NCI-H1048 (cell line): ENCODE results near the gene KCNC2.

ENCODE experiments used
- DNase-seq: peaks from one replicate; lab custom pipeline; 2025; lab: John Stamatoyannopoulos, UW

KCNC2 gene

GRCh38 chr12:75058228-75058627, 151.4 kb downstream of the KCNC2 start:
- DNase-seq = no peak

- no peak for DNase-seq
Observed at GRCh38 chr12:75048767-75049166, 160.9 kb downstream of the KCNC2 start.

- DNase-seq = no peak
Observed at GRCh38 chr12:75047885-75048525, 161.6 kb downstream of the KCNC2 start.

DNA sequence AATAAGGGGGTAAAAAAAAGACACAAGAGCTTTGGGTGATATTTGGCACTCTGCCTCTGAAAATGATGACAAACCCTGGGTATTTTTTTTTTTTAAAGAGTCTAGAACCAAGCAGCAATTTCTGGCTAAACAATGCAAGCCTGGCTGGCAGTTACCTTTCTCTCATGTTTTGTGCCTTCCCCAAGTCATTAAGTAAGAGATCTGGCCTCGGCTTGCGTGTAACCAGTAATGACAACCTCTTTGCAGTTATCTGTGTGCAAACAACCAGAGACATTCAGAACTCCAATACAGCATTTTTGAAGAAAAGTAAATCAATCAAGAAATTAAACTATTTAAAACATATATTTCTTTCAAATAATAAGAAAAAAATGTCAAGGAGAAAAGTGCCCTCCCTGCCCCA, 167.5 kb downstream of the KCNC2 start:
- DNase-seq = no peak

DNA sequence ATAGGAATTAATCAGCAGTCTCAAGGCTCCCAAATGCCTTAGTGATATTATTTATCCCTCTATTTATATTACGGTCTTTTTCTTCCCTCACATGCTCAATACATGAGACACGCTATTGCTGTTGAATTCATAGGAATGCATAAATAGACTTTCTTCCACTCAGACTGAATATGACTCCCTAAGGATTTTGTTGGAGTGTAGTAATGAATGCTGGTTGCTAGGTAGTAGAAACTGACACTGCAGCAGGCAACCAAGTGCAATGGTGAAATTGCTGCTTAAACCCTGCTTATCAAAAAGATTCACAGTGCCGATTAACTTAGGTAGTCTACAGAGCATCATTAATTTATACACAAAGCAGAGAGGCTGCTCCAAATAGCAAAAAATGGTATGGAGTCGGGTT, 168.2 kb downstream of the KCNC2 start:
- no peak for DNase-seq

- no peak for DNase-seq
Observed at GRCh38 chr12:75020068-75020557, 189.5 kb downstream of the KCNC2 start.

DNA sequence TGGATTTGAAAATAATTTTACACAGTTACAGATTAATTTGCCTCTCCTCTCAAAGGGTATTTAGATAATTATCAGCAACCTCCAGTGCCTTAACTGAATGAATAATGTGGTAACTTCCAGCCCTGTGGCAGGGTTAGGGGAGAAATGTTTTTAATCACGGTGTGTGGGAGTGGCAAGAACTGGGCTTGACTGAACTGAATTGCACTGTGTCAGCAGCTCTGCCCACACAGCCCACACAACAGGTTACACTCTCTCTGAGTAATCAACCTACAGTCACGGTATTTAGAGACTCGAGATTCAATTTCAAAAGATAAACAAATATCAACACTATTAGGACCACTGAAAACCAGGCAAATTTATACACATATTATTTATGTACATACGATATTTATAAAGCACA, 198.5 kb downstream of the KCNC2 start:
- DNase-seq = no peak

GRCh38 chr12:75007133-75007532, 202.5 kb downstream of the KCNC2 start:
- no peak for DNase-seq

GRCh38 chr12:75000120-75000519, 209.5 kb downstream of the KCNC2 start:
- no peak for DNase-seq

DNA sequence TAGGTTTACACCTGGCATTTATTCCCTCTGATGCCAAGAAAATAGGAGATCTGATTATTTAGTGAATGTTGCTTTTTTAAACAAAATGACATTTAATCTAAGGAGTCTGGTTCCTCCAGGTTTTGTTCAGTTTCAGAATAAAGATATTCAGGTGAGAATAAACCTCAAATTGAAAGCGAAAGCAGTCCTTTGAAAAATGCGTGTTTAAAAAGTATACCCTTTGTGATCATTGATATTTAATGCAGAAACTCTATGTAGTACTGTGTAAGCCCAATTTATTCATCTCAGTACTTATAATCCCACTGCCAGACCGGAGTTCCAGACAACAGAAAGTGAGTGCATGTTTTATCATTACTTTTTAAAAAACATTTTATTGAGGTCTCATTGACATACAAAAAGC, 210.2 kb downstream of the KCNC2 start:
- DNase-seq = no peak
